Right atrium auricular region (tissue), 2 donors: Measurements from ENCODE around the gene NFASC. TPM values are rescaled to one million over a fixed set of nuclear protein-coding genes. Genes with fewer than 3 reads are reported as not detected.

ENCODE experiments used
- DNase-seq: peaks from one replicate; pipeline ENCODE4 v3.0.0-alpha.2; 2019; ENCODE audit warnings: low spot score
- H3K27ac ChIP-seq, 2 donors: fragments of 200-600 bp; sonication (generic); 1 replicate in 1 of 2; 2 replicates in 1 of 2; pipeline ENCODE4 v1.5.1; 2016 to 2019
- H3K27me3 ChIP-seq, 2 donors: fragments of 200-600 bp; sonication (generic); one replicate each; pipeline versions ENCODE4 v1.5.1 to v1.6.0; 2017 to 2019
- H3K36me3 ChIP-seq: fragments of 200-600 bp; sonication (generic); one replicate; pipeline ENCODE4 v1.5.1; 2016
- H3K4me1 ChIP-seq, 2 donors: fragments of 200-600 bp; sonication (generic); one replicate each; pipeline versions ENCODE4 v1.5.1 to v1.6.0; 2017 to 2019
- H3K4me3 ChIP-seq, 2 donors: fragments of 200-600 bp; sonication (generic); 1 replicate in 1 of 2; 2 replicates in 1 of 2; pipeline ENCODE4 v1.5.1; 2017 to 2019; ENCODE audit warnings: mild to moderate bottlenecking in 1 of 2, moderate library complexity in 1 of 2
- H3K9me3 ChIP-seq, 2 donors: fragments of 200-600 bp; sonication (generic); one replicate each; pipeline ENCODE4 v1.5.1; 2019
- total RNA-seq, 2 donors: library from RNA; depleted of rRNA; stranded (reverse); fragments of >200 nt; gene quantifications; one replicate each; pipeline ENCODE4 v1.1.0, GENCODE V29; 2016
- TF ChIP-seq, protein P1 (sequence below), 2 donors: fragments of 200-600 bp; sonication (generic); IDR thresholded peaks; one replicate each; pipeline ENCODE4 v1.5.1; 2019; ENCODE audit warnings: antibody characterized with exemption in 2 of 2

The NFASC gene
- total RNA-seq, 2 donors from 2014 or later, result 38.5 to 45.9 TPM

GRCh38 chr1:204968135-204968534, 97.5 kb downstream of the NFASC start:
- H3K36me3 ChIP-seq, result peaks cover 25% of the 10 kb centered on the region
- no peak for DNase-seq
- TF ChIP-seq, protein P1, sequence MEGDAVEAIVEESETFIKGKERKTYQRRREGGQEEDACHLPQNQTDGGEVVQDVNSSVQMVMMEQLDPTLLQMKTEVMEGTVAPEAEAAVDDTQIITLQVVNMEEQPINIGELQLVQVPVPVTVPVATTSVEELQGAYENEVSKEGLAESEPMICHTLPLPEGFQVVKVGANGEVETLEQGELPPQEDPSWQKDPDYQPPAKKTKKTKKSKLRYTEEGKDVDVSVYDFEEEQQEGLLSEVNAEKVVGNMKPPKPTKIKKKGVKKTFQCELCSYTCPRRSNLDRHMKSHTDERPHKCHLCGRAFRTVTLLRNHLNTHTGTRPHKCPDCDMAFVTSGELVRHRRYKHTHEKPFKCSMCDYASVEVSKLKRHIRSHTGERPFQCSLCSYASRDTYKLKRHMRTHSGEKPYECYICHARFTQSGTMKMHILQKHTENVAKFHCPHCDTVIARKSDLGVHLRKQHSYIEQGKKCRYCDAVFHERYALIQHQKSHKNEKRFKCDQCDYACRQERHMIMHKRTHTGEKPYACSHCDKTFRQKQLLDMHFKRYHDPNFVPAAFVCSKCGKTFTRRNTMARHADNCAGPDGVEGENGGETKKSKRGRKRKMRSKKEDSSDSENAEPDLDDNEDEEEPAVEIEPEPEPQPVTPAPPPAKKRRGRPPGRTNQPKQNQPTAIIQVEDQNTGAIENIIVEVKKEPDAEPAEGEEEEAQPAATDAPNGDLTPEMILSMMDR (IDR thresholded peaks at IDR 0.05), result no peak

DNA sequence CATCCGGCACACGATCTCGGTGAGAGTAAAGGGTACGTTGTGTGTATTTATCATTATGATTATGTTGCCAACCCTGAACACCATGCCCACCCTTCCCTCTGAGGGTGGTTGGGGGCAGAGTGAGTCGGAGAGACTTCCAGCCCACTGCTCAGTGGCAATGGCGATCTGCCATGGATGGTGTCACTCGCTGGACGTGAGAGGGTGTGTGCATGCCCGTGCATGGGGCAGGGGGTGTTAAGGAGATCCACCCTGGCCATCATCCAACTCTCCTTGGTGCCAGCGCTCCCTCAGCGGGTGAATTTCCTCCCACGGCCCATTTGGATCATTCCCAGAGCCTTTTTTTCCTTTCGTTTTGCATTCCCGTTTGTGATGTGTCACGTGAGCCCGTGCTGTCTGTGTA, 98.3 kb downstream of the NFASC start:
- no peaks in the 10 kb centered on the region for H3K9me3 ChIP-seq
- H3K27ac ChIP-seq, result no peak overlapping the region
- no peak for DNase-seq
- H3K36me3 ChIP-seq, result peaks cover 25% of the 10 kb centered on the region
- H3K4me3 ChIP-seq, result no peak overlapping the region
- H3K27me3 ChIP-seq, result no peaks in the 10 kb centered on the region
- TF ChIP-seq, protein P1 (IDR thresholded peaks at IDR 0.05), result no peak
- no peaks in the 10 kb centered on the region for H3K4me1 ChIP-seq

More at GRCh38 chr1:204968135-204968534, 97.5 kb downstream of the NFASC start:
- H3K27me3 ChIP-seq, result no peaks in the 10 kb centered on the region
- no peaks in the 10 kb centered on the region for H3K9me3 ChIP-seq
- H3K4me1 ChIP-seq, result no peaks in the 10 kb centered on the region
- H3K4me3 ChIP-seq, result no peak overlapping the region
- no peak overlapping the region for H3K27ac ChIP-seq

DNA sequence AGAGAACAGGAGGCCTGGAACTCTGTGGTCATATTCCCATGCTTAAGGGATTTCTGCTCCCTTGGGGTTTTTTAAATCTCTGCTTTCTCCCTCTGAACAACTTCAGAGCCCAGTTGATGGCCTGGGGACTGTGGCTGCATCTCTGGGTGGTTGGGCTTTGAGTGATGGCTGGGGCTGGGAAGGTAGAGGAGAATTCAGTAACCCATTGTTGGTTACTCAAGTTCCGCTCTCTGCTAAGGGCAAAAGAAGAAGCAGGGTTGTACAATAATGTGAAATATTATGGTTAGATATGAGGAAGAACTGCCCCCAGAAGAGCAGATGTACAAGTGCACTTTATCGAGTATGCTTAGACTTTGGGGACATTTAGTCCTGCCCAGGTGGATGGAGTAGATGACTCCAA, 100.3 kb downstream of the NFASC start:
- Histone ChIP-seq H3K4me1 (no peaks in the 10 kb centered on the region), H3K9me3 (no peaks in the 10 kb centered on the region), H3K4me3 (no peak overlapping the region), H3K36me3 (peaks cover 38% of the 10 kb centered on the region), H3K27me3 (no peaks in the 10 kb centered on the region), H3K27ac (no peak overlapping the region)
- TF ChIP-seq, protein P1 (IDR thresholded peaks at IDR 0.05), result no peak
- no peak for DNase-seq

DNA sequence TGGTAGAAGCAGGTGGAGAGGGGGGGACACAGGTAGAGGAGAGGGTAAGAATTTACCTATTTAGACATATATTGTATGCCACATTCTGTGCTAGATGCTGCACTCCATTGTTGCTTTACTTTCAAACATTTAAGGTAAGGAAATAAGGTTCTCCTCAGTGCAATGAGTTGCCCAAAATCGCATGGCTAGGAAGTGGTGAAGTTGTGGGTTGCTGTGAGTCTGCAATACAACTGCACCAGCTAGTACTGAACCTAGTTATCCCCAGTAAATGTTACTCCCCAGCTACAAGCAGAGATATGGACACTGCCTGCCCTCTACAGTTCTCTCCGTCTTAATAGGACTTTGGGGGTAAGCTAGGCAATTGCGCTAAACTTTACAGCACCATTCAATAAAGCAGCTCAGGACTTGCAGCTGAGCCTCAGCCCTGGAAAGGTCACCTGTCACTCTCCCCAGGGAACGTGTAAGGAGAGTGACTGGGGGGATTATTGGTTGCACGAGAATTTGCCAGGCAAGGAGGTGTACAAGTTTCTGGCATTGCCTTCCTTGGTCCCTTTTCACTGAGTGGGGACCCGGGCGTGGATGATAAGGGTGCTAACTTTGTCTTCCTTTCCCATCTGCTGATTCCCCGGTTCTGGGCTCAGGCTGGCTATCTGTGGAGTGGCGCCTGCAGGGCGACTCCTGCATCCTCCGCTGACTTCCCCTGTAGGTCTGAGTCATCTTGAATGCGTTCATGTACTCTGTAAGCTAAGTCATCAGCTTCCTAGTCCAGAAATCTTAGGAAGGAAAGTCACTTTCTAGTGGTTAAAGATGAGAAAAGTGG, 101.1 kb downstream of the NFASC start:
- TF ChIP-seq, protein P1 (IDR thresholded peaks at IDR 0.05), result no peak
- H3K4me1 ChIP-seq, result no peaks in the 10 kb centered on the region
- H3K9me3 ChIP-seq, result no peaks in the 10 kb centered on the region
- H3K27me3 ChIP-seq, result no peaks in the 10 kb centered on the region
- no peak overlapping the region for H3K27ac ChIP-seq
- peaks cover 46% of the 10 kb centered on the region for H3K36me3 ChIP-seq
- no peak for DNase-seq
- H3K4me3 ChIP-seq, result no peak overlapping the region

- H3K9me3 ChIP-seq, result no peaks in the 10 kb centered on the region
- no peak overlapping the region for H3K4me3 ChIP-seq
- TF ChIP-seq, protein P1 (IDR thresholded peaks at IDR 0.05), result no peak
- H3K27ac ChIP-seq, result no peak overlapping the region
- H3K36me3 ChIP-seq, result peaks cover 53% of the 10 kb centered on the region
- H3K4me1 ChIP-seq, result no peaks in the 10 kb centered on the region
- DNase-seq, result no peak
- H3K27me3 ChIP-seq, result no peaks in the 10 kb centered on the region
Measured at GRCh38 chr1:204972426-204972825, 101.8 kb downstream of the NFASC start.
